ENCODE measurements around the gene TRPM2.

DNA sequence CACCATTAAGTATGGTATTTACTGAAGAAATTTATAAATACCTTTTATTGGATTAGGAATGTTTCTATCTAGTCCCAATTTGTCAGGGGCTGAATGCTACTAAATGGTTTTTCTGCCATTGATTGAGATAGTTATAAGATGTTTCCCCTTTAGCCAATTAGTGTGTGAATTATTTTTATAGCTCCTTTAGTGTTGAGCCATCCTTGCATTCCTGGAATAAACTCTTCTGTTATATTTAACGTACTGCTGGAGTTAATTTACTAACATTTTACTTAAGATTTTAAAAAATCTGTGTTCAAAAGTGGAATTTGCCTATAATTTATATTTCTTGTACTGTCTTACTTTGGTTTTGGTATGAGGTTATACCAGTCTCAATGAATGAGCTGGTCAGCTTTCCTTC lies 76.5 kb downstream of the TRPM2 start:
- TF ChIP-seq, protein P1, sequence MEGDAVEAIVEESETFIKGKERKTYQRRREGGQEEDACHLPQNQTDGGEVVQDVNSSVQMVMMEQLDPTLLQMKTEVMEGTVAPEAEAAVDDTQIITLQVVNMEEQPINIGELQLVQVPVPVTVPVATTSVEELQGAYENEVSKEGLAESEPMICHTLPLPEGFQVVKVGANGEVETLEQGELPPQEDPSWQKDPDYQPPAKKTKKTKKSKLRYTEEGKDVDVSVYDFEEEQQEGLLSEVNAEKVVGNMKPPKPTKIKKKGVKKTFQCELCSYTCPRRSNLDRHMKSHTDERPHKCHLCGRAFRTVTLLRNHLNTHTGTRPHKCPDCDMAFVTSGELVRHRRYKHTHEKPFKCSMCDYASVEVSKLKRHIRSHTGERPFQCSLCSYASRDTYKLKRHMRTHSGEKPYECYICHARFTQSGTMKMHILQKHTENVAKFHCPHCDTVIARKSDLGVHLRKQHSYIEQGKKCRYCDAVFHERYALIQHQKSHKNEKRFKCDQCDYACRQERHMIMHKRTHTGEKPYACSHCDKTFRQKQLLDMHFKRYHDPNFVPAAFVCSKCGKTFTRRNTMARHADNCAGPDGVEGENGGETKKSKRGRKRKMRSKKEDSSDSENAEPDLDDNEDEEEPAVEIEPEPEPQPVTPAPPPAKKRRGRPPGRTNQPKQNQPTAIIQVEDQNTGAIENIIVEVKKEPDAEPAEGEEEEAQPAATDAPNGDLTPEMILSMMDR (IDR thresholded peaks at IDR 0.05) = no peak
- TF ChIP-seq ZFX (IDR thresholded peaks at IDR 0.05; ENCODE audit: borderline replicate concordance) = no peak
